Sigmoid colon (tissue), 7 donors: ENCODE results near the gene VEZF1. TPM values are rescaled to one million over a fixed set of nuclear protein-coding genes. Genes with fewer than 3 reads are reported as not detected.

Experiments
- DNase-seq: peaks from one replicate; pipeline ENCODE4 v3.0.0-alpha.2; 2019
- H3K27ac ChIP-seq, 4 donors: fragments of 200-600 bp; sonication (generic); one replicate each; pipeline ENCODE4 v1.5.1; 2016 to 2019; ENCODE audit warnings: mild to moderate bottlenecking in 1 of 4
- H3K27me3 ChIP-seq, 3 donors: fragments of 200-600 bp; sonication (generic); one replicate each; pipeline ENCODE4 v1.5.1; 2019; ENCODE audit warnings: mild to moderate bottlenecking in 1 of 3
- H3K36me3 ChIP-seq, 4 donors: fragments of 200-600 bp; sonication (generic); one replicate each; pipeline ENCODE4 v1.5.1; 2016 to 2019
- H3K4me1 ChIP-seq, 4 donors: fragments of 200-600 bp; sonication (generic); one replicate each; pipeline ENCODE4 v1.5.1; 2017 to 2019
- H3K4me3 ChIP-seq, 4 donors: fragments of 200-600 bp; sonication (generic); one replicate each; pipeline ENCODE4 v1.5.1; 2017 to 2019; ENCODE audit warnings: mild to moderate bottlenecking in 2 of 4, moderate library complexity in 1 of 4
- H3K9me3 ChIP-seq, 4 donors: fragments of 200-600 bp in 3 of 4; sonication (generic) in 3 of 4; one replicate each; pipeline versions ENCODE4 v1.5.1 to v1.6.1; 2013 to 2019
- CTCF ChIP-seq, 4 experiments: fragments of 450-650 bp in 3 of 4; fragments of 200-600 bp in 1 of 4; IDR thresholded peaks; one replicate each; pipeline ENCODE4 v1.5.1; 2016 to 2019; ENCODE audit warnings: antibody characterized with exemption in 4 of 4, mild to moderate bottlenecking in 3 of 4, moderate library complexity in 2 of 4
- EP300 ChIP-seq, 4 donors: sonication (generic); formaldehyde crosslinking; IDR thresholded peaks; one replicate each; pipeline ENCODE4 v1.6.1; 2017; ENCODE audit warnings: antibody characterized with exemption in 4 of 4
- POLR2A ChIP-seq, 2 donors: fragments of 450-650 bp; IDR thresholded peaks; one replicate each; pipeline ENCODE4 v1.6.1; 2016; ENCODE audit warnings: antibody characterized with exemption in 2 of 2, mild to moderate bottlenecking in 2 of 2, moderate library complexity in 2 of 2
- POLR2AphosphoS5 ChIP-seq, 4 donors: sonication (generic); formaldehyde crosslinking; IDR thresholded peaks; one replicate each; pipeline ENCODE4 v1.6.1; 2017; ENCODE audit warnings: antibody characterized with exemption in 4 of 4
- WGBS, 2 donors: extraction: QIAGEN DNeasy Blood & Tissue Kit; methylation state at CpG; one replicate each; pipeline ENCODE4 v1.1.7; 2013; 5-methylcytosine and 5-hydroxymethylcytosine counted together
- intact Hi-C: fragments of 100-400 bp; cut with DNase I; formaldehyde crosslinking; loops from one replicate; pipeline ENCODE4 v1.15.1; 2023
- polyA plus RNA-seq, 3 donors: library from polyadenylated mRNA; stranded (reverse); fragments of 200-250 nt; gene quantifications; one replicate each; pipeline ENCODE4 v1.2.3, GENCODE V29; 2013
- total RNA-seq, 4 donors: library from RNA; depleted of rRNA; stranded (reverse); fragments of >200 nt; gene quantifications; one replicate each; pipeline ENCODE4 v1.1.0, GENCODE V29; 2016
- donor health status: healthy with polysubstance abuse.
- donor health status: Bipolar disorder and iron deficiency.
- donor health status: healthy.

The VEZF1 gene
- total and polyA plus RNA-seq, 7 donors = 17.8 to 120 (median 99.8) TPM

DNA sequence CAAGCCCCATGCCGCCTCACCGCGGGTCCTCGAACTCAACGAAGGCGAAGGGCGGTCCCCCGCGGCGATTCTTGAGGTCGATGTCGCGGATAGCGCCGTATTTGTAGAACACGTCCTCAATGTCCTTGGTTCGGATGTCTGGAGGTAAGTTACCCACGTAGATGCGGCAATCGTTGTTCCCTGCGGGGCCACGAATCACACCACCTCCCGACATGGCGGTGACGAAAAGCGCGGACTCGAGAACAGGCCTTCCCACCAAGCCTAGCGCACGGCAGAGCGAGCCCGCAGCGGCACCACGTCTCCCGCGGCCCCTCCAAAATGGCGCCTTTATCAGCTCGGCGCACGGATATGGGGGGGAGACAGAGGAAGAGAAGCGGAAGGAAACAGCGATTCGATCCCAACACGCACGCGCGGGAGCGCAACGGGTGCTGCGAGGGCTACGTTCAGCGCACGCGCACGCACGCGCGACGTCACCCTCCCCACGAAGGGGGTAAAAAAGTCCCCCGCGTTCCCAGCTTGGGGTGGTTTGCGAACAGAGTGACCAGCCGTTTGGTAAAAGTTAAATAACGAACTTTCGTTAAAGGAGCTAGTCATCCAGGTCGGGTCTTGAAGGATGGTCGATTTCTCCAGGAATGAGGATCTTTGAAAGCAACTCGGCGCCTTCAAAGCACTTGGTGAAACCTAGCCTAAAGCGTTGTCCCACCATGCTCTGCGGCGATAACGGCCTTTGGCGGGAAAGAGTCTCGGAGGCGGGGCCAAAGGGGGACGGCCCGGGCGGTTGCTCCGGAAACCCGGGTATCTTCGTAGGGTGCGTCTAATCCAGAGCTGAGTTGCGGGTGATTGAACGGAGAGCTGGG, 19.1 kb upstream of the VEZF1 start, which contains the start of gene SRSF1:
TSS of gene SRSF1 (minus strand) at position 323 of the 857 bp plus-strand sequence. CDS start at position 214, 109 bp downstream.
- WGBS, 2 donors = 0% methylated on average over 86 of the region's 86 CpGs
- TF ChIP-seq POLR2AphosphoS5 (IDR thresholded peaks at IDR 0.05) = peak; percentile 98 to 99 (median 98)
- TF ChIP-seq CTCF (IDR thresholded peaks at IDR 0.05) = no peak
- TF ChIP-seq POLR2A (IDR thresholded peaks at IDR 0.05) = peak; percentile 93
- TF ChIP-seq EP300 (IDR thresholded peaks at IDR 0.05) = peak in 1 of 4 donors; percentile 4
- peaks cover 15 to 35% (median 33%) of the 10 kb centered on the region in 4 donors for H3K36me3 ChIP-seq
- peak; percentile 99 for DNase-seq
- H3K27me3 ChIP-seq = no peaks in the 10 kb centered on the region
- peaks cover 0 to 46% (median 42%) of the 10 kb centered on the region in 4 donors for H3K4me1 ChIP-seq
- peak within 1 kb of the TSS; percentile 78 to 93 (median 83) for H3K4me3 ChIP-seq
- intact Hi-C loops = loop anchor here (1.0 to 5.0 kb wide), 4 partner anchors 18 to 875 kb away; partner anchors contain the start of gene VEZF1
- H3K27ac ChIP-seq = peak within 1 kb of the TSS; percentile 97 to 99 (median 98)
- no peaks in the 10 kb centered on the region for H3K9me3 ChIP-seq

DNA sequence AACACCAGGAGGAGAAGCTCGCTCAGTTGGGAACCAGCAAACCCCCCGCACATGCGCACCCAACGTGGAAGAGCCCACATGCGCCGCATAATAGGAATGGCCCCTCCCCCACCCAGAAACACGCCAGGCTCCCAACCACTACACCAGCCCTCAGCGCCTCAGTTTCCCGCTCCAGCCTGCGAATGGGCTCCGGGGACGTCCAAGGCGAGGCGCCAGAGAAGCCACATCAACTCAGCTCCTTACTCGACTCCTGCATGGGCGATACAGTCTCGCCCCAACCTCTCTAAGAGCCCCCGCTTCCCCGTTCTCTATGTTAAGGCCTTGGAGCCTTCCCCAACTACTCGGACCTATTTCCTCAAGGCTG, 18.5 kb upstream of the VEZF1 start:
- peaks cover 0 to 53% (median 45%) of the 10 kb centered on the region in 4 donors for H3K4me1 ChIP-seq

DNA sequence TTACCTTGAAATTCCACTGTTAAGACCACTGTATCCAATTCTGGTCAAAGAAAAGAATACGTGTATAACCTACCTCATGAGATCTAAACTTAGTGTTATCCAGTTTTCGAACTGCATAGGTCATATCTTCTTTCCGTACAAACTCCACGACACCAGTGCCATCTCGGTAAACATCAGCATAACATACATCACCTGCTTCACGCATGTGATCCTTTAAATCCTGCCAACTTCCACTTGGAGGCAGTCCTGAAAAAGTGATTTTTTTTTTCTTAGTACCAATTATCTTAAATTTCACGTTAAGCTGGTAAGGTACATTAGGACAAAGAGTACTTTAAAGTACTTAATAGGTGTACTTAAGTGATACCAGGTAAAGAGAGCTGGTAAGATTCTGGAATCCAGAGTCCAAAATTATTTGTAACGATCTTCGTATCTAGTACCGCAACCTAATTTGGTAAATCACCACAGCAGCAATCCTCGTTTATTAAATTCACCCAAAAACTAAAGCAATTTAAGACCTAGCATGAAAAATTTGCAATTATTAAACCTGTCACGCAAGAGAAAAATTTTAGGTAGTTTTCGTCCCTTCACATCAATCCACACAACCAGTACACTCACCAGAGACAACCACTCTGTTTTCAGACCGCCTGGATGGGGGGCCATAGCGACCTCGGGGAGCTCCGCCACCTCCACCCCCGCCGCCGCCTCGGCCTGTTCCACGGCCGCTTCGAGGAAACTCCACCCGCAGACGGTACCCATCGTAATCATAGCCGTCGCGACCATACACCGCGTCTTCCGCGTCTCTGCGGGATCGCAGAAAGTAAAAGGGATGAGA, 17.9 kb upstream of the VEZF1 start:
- WGBS, 2 donors = 1 to 5% methylated on average over 36 of the region's 36 CpGs

More for the DNA sequence above, 18.5 kb upstream of the VEZF1 start:
- no peaks in the 10 kb centered on the region for H3K27me3 ChIP-seq
- WGBS, 2 donors = 0 to 1% methylated on average over 20 of the region's 20 CpGs
- H3K9me3 ChIP-seq = no peaks in the 10 kb centered on the region
- peak; percentile 89 for DNase-seq
- intact Hi-C loops = loop anchor here (2.0 to 5.0 kb wide), 3 partner anchors 18 to 874 kb away; partner anchors contain the start of gene VEZF1
- H3K27ac ChIP-seq = peak overlapping the region; percentile 97 to 99 (median 98)
- peak in 1 of 4 donors; percentile 30 for TF ChIP-seq POLR2AphosphoS5 (IDR thresholded peaks at IDR 0.05)
- TF ChIP-seq EP300 (IDR thresholded peaks at IDR 0.05) = no peak
- peaks cover 17 to 40% (median 33%) of the 10 kb centered on the region in 4 donors for H3K36me3 ChIP-seq
- H3K4me3 ChIP-seq = peak overlapping the region; percentile 78 to 93 (median 83)

GRCh38 chr17:58005031-58005727, 17.1 kb upstream of the VEZF1 start:
- Histone ChIP-seq H3K9me3 (no peaks in the 10 kb centered on the region), H3K27ac (peak overlapping the region; percentile 97 to 99 (median 98)), H3K4me3 (peak overlapping the region in 3 of 4 donors; percentile 78 to 93 (median 85)), H3K27me3 (no peaks in the 10 kb centered on the region), H3K4me1 (peaks cover 0 to 64% (median 48%) of the 10 kb centered on the region in 4 donors), H3K36me3 (peaks cover 17 to 54% (median 33%) of the 10 kb centered on the region in 4 donors)
- intact Hi-C loops = loop anchor here (5.0 kb wide), 1 partner anchor 873 kb away; no protein-coding TSS in a partner anchor
- WGBS, 2 donors = 14 to 49% methylated on average over 12 of the region's 12 CpGs
- TF ChIP-seq POLR2A (IDR thresholded peaks at IDR 0.05) = no peak
- no peak for TF ChIP-seq POLR2AphosphoS5 (IDR thresholded peaks at IDR 0.05)
- TF ChIP-seq EP300 (IDR thresholded peaks at IDR 0.05) = no peak
- no peak for TF ChIP-seq CTCF (IDR thresholded peaks at IDR 0.05)
- no peak for DNase-seq

More for the DNA sequence above, 17.9 kb upstream of the VEZF1 start:
- Histone ChIP-seq H3K27me3 (no peaks in the 10 kb centered on the region), H3K9me3 (no peaks in the 10 kb centered on the region), H3K4me3 (peak overlapping the region; percentile 78 to 93 (median 83)), H3K36me3 (peaks cover 17 to 46% (median 33%) of the 10 kb centered on the region in 4 donors), H3K27ac (peak overlapping the region; percentile 97 to 99 (median 98)), H3K4me1 (peaks cover 0 to 59% (median 48%) of the 10 kb centered on the region in 4 donors)
- intact Hi-C loops = loop anchor here (2.0 to 5.0 kb wide), 3 partner anchors 17 to 874 kb away; partner anchors contain the start of gene VEZF1
- no peak for TF ChIP-seq CTCF (IDR thresholded peaks at IDR 0.05)
- TF ChIP-seq POLR2AphosphoS5 (IDR thresholded peaks at IDR 0.05) = no peak
- TF ChIP-seq POLR2A (IDR thresholded peaks at IDR 0.05) = no peak
- no peak for TF ChIP-seq EP300 (IDR thresholded peaks at IDR 0.05)
- DNase-seq = no peak
